Measurements from ENCODE around the gene FRMD3.

DNA sequence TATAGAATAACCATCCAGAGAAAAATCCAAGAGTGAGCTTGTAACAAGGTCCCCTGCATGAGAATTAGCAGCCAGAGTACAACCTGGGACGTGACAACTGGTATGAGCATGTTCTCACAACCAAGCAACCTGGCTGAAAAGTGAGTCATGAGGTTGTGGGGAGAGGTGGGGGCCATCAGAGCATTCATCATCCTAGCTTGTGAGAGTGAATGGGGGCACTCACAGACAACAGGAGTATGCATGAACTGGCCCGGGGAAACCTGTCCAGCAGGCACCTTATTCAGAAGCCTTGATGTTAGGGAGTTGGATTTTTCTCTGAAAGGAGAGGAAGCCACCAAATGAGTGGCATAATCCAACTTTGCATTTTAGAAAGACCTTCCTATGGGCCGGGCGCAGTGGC is 113.0 kb downstream of the FRMD3 start:
- TF ChIP-seq, protein P1, sequence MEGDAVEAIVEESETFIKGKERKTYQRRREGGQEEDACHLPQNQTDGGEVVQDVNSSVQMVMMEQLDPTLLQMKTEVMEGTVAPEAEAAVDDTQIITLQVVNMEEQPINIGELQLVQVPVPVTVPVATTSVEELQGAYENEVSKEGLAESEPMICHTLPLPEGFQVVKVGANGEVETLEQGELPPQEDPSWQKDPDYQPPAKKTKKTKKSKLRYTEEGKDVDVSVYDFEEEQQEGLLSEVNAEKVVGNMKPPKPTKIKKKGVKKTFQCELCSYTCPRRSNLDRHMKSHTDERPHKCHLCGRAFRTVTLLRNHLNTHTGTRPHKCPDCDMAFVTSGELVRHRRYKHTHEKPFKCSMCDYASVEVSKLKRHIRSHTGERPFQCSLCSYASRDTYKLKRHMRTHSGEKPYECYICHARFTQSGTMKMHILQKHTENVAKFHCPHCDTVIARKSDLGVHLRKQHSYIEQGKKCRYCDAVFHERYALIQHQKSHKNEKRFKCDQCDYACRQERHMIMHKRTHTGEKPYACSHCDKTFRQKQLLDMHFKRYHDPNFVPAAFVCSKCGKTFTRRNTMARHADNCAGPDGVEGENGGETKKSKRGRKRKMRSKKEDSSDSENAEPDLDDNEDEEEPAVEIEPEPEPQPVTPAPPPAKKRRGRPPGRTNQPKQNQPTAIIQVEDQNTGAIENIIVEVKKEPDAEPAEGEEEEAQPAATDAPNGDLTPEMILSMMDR (IDR thresholded peaks at IDR 0.05), result no peak
- TF ChIP-seq POLR2A (IDR thresholded peaks at IDR 0.05), result no peak

Data from body of pancreas (tissue), 4 donors.